ENCODE data around the gene ECEL1. TPM values are rescaled to one million over a fixed set of nuclear protein-coding genes. Genes with fewer than 3 reads are reported as not detected.
"Not testable (repeated sequence)": the region's sequence is repeated elsewhere in the genome, so short reads cannot be mapped to it uniquely, and the experiment has no call there.

ECEL1 gene
- total RNA-seq, 1 experiment from 2014 or later, result not detected

- H3K4me1 ChIP-seq (ENCODE audit: low read length); H3K9me3 ChIP-seq (ENCODE audit: low read length); H3K79me2 ChIP-seq (ENCODE audit: low read length); H3K27ac ChIP-seq (ENCODE audit: low read length); H3K4me2 ChIP-seq (ENCODE audit: low read depth, low read length, poor library complexity, severe bottlenecking); H4K20me1 ChIP-seq (ENCODE audit: insufficient read depth, low read depth, low read length); H2AFZ ChIP-seq (ENCODE audit: low read length); DNase-seq; H3K9me2 ChIP-seq (replicated peaks; ENCODE audit: insufficient read depth, low read length); H3K4me3 ChIP-seq (ENCODE audit: low read length); H3K9ac ChIP-seq (ENCODE audit: low read length); H3K27me3 ChIP-seq (ENCODE audit: low read length); H3K36me3 ChIP-seq (ENCODE audit: insufficient read depth, low read length): not testable (repeated sequence)
Observed at GRCh38 chr2:232446266-232446777, 41.3 kb downstream of the ECEL1 start.

- not testable (repeated sequence) for DNase-seq; H4K20me1 ChIP-seq (ENCODE audit: insufficient read depth, low read depth, low read length); H3K36me3 ChIP-seq (ENCODE audit: insufficient read depth, low read length); H3K9me3 ChIP-seq (ENCODE audit: low read length); H2AFZ ChIP-seq (ENCODE audit: low read length); H3K9me2 ChIP-seq (replicated peaks; ENCODE audit: insufficient read depth, low read length); H3K9ac ChIP-seq (ENCODE audit: low read length); H3K27me3 ChIP-seq (ENCODE audit: low read length); H3K4me3 ChIP-seq (ENCODE audit: low read length); H3K27ac ChIP-seq (ENCODE audit: low read length); H3K4me2 ChIP-seq (ENCODE audit: low read depth, low read length, poor library complexity, severe bottlenecking); H3K79me2 ChIP-seq (ENCODE audit: low read length); H3K4me1 ChIP-seq (ENCODE audit: low read length)
Observed at GRCh38 chr2:232445149-232445885, 42.3 kb downstream of the ECEL1 start.

- H3K36me3 ChIP-seq (ENCODE audit: insufficient read depth, low read length), result no peaks in the 10 kb centered on the region
- H3K79me2 ChIP-seq (ENCODE audit: low read length), result no peaks in the 10 kb centered on the region
- 0 out of 2 replicates have a peak overlapping the region, but pooled peaks have one; percentile 60 for H2AFZ ChIP-seq (ENCODE audit: low read length)
- peak; percentile 90 for DNase-seq
- H3K9me3 ChIP-seq (ENCODE audit: low read length), result no peaks in the 10 kb centered on the region
- no peak overlapping the region for H3K27ac ChIP-seq (ENCODE audit: low read length)
- H3K4me2 ChIP-seq (ENCODE audit: low read depth, low read length, poor library complexity, severe bottlenecking), result no peak overlapping the region
- H3K4me1 ChIP-seq (ENCODE audit: low read length), result no peaks in the 10 kb centered on the region
- no peak overlapping the region for H3K9ac ChIP-seq (ENCODE audit: low read length)
- H3K4me3 ChIP-seq (ENCODE audit: low read length), result no peak overlapping the region
- no peaks in the 10 kb centered on the region for H3K9me2 ChIP-seq (replicated peaks; ENCODE audit: insufficient read depth, low read length)
- H4K20me1 ChIP-seq (ENCODE audit: insufficient read depth, low read depth, low read length), result no peaks in the 10 kb centered on the region
- no peaks in the 10 kb centered on the region for H3K27me3 ChIP-seq (ENCODE audit: low read length)
Observed at GRCh38 chr2:232444409-232445148, 43.1 kb downstream of the ECEL1 start.

- H3K9me2 ChIP-seq (replicated peaks; ENCODE audit: insufficient read depth, low read length); DNase-seq; H3K4me1 ChIP-seq (ENCODE audit: low read length); H3K36me3 ChIP-seq (ENCODE audit: insufficient read depth, low read length); H3K4me3 ChIP-seq (ENCODE audit: low read length); H3K4me2 ChIP-seq (ENCODE audit: low read depth, low read length, poor library complexity, severe bottlenecking); H3K9ac ChIP-seq (ENCODE audit: low read length); H4K20me1 ChIP-seq (ENCODE audit: insufficient read depth, low read depth, low read length); H3K27me3 ChIP-seq (ENCODE audit: low read length); H3K27ac ChIP-seq (ENCODE audit: low read length); H3K9me3 ChIP-seq (ENCODE audit: low read length); H3K79me2 ChIP-seq (ENCODE audit: low read length): not testable (repeated sequence)
- 0 out of 2 replicates have a peak overlapping the region, but pooled peaks have one; percentile 60 for H2AFZ ChIP-seq (ENCODE audit: low read length)
Observed at GRCh38 chr2:232443669-232444408, 43.8 kb downstream of the ECEL1 start.

- not testable (repeated sequence) for H3K9me3 ChIP-seq (ENCODE audit: low read length); H2AFZ ChIP-seq (ENCODE audit: low read length); DNase-seq; H3K9ac ChIP-seq (ENCODE audit: low read length); H4K20me1 ChIP-seq (ENCODE audit: insufficient read depth, low read depth, low read length); H3K27me3 ChIP-seq (ENCODE audit: low read length); H3K9me2 ChIP-seq (replicated peaks; ENCODE audit: insufficient read depth, low read length); H3K4me1 ChIP-seq (ENCODE audit: low read length); H3K36me3 ChIP-seq (ENCODE audit: insufficient read depth, low read length); H3K79me2 ChIP-seq (ENCODE audit: low read length); H3K4me2 ChIP-seq (ENCODE audit: low read depth, low read length, poor library complexity, severe bottlenecking); H3K27ac ChIP-seq (ENCODE audit: low read length); H3K4me3 ChIP-seq (ENCODE audit: low read length)
Observed at GRCh38 chr2:232443047-232443446, 44.6 kb downstream of the ECEL1 start.

- not testable (repeated sequence) for H3K79me2 ChIP-seq (ENCODE audit: low read length); H2AFZ ChIP-seq (ENCODE audit: low read length); H3K27me3 ChIP-seq (ENCODE audit: low read length); H3K36me3 ChIP-seq (ENCODE audit: insufficient read depth, low read length); H3K9me3 ChIP-seq (ENCODE audit: low read length); H3K4me3 ChIP-seq (ENCODE audit: low read length); H3K4me2 ChIP-seq (ENCODE audit: low read depth, low read length, poor library complexity, severe bottlenecking); H3K9me2 ChIP-seq (replicated peaks; ENCODE audit: insufficient read depth, low read length); H3K4me1 ChIP-seq (ENCODE audit: low read length); H4K20me1 ChIP-seq (ENCODE audit: insufficient read depth, low read depth, low read length); H3K27ac ChIP-seq (ENCODE audit: low read length); H3K9ac ChIP-seq (ENCODE audit: low read length); DNase-seq
Observed at GRCh38 chr2:232442431-232442830, 45.2 kb downstream of the ECEL1 start.

- H3K9me3 ChIP-seq (ENCODE audit: low read length), result not testable (repeated sequence)
Observed at GRCh38 chr2:232441922-232442321, 45.7 kb downstream of the ECEL1 start.

GRCh38 chr2:232441147-232441651 is 46.4 kb downstream of the ECEL1 start:
- no peak overlapping the region for H3K4me2 ChIP-seq (ENCODE audit: low read depth, low read length, poor library complexity, severe bottlenecking)
- H3K4me3 ChIP-seq (ENCODE audit: low read length), result no peak overlapping the region
- no peak overlapping the region for H3K9ac ChIP-seq (ENCODE audit: low read length)
- H2AFZ ChIP-seq (ENCODE audit: low read length), result no peak overlapping the region
- H3K79me2 ChIP-seq (ENCODE audit: low read length), result no peaks in the 10 kb centered on the region
- H3K27ac ChIP-seq (ENCODE audit: low read length), result no peak overlapping the region
- H3K4me1 ChIP-seq (ENCODE audit: low read length), result no peaks in the 10 kb centered on the region
- H4K20me1 ChIP-seq (ENCODE audit: insufficient read depth, low read depth, low read length), result no peaks in the 10 kb centered on the region
- no peaks in the 10 kb centered on the region for H3K36me3 ChIP-seq (ENCODE audit: insufficient read depth, low read length)
- H3K9me2 ChIP-seq (replicated peaks; ENCODE audit: insufficient read depth, low read length), result no peaks in the 10 kb centered on the region
- no peak for DNase-seq
- no peaks in the 10 kb centered on the region for H3K9me3 ChIP-seq (ENCODE audit: low read length)
- H3K27me3 ChIP-seq (ENCODE audit: low read length), result no peaks in the 10 kb centered on the region

More at GRCh38 chr2:232441922-232442321, 45.7 kb downstream of the ECEL1 start:
- H3K79me2 ChIP-seq (ENCODE audit: low read length); H3K4me2 ChIP-seq (ENCODE audit: low read depth, low read length, poor library complexity, severe bottlenecking); DNase-seq; H2AFZ ChIP-seq (ENCODE audit: low read length); H3K9me2 ChIP-seq (replicated peaks; ENCODE audit: insufficient read depth, low read length); H3K27me3 ChIP-seq (ENCODE audit: low read length); H3K27ac ChIP-seq (ENCODE audit: low read length); H4K20me1 ChIP-seq (ENCODE audit: insufficient read depth, low read depth, low read length); H3K4me3 ChIP-seq (ENCODE audit: low read length); H3K36me3 ChIP-seq (ENCODE audit: insufficient read depth, low read length); H3K9ac ChIP-seq (ENCODE audit: low read length); H3K4me1 ChIP-seq (ENCODE audit: low read length): not testable (repeated sequence)

All from Karpas-422 (cell line).